Stimulated activated CD8-positive, alpha-beta memory T cell treated with anti-CD3 and anti-CD28 coated beads, Interleukin-7, amount 100 ng/mL, for 1 hour (primary cell): ENCODE measurements around the gene SMIM8.

Source experiments
- DNase-seq, 2 donors: peaks; one replicate each; pipeline ENCODE4 v3.0.0-alpha.2; 2020; ENCODE audit warnings: low read depth in 2 of 2

SMIM8 gene

DNA sequence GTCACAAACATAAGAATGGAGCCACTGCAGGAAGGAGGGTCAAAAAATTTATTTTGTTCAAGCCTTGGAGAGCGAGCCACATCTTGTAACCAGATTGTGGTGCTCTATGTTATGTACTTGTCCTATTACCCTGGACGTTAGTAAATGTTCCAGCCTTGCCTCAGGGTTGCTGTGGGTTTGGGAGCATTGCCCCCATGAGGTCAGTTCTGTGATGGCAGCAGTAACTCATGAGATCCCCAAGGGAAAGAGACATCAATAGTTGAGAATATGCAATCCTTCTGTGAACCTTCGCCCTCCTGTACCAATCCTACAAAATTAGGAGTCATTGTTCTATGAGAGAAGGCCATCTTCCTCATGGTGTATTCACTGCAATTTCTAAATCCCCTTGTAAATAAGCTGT is 68.9 kb downstream of the SMIM8 start:
- no peak for DNase-seq
